GM04504 (cell line): Measurements from ENCODE around the gene GBGT1.
"Not testable (repeated sequence)": the region's sequence is repeated elsewhere in the genome, so short reads cannot be mapped to it uniquely, and the experiment has no call there.

ENCODE experiments used
- DNase-seq: peaks from one replicate; pipeline ENCODE4 v3.0.0-alpha.2; 2012; ENCODE audit warnings: low read depth

The GBGT1 gene

GRCh38 chr9:133195029-133195428 lies 31.3 kb upstream of the GBGT1 start:
- no peak for DNase-seq

- no peak for DNase-seq
Measured at GRCh38 chr9:133194597-133194996, 30.9 kb upstream of the GBGT1 start.

- no peak for DNase-seq
Measured at GRCh38 chr9:133191989-133192388, 28.3 kb upstream of the GBGT1 start.

- DNase-seq: no peak
Measured at GRCh38 chr9:133189826-133190225, 26.1 kb upstream of the GBGT1 start.

GRCh38 chr9:133188843-133189180 lies 25.1 kb upstream of the GBGT1 start:
- DNase-seq: no peak

- no peak for DNase-seq
Measured at GRCh38 chr9:133188006-133188842, 24.5 kb upstream of the GBGT1 start.

- no peak for DNase-seq
Measured at GRCh38 chr9:133187561-133188005, 23.9 kb upstream of the GBGT1 start.

GRCh38 chr9:133186736-133187135 lies 23.0 kb upstream of the GBGT1 start:
- no peak for DNase-seq

GRCh38 chr9:133184971-133185370 lies 21.3 kb upstream of the GBGT1 start:
- peak; percentile 63 for DNase-seq

- DNase-seq: no peak
Measured at GRCh38 chr9:133182151-133182550, 18.4 kb upstream of the GBGT1 start.

GRCh38 chr9:133181561-133181960 lies 17.8 kb upstream of the GBGT1 start:
- no peak for DNase-seq

- no peak for DNase-seq
Measured at GRCh38 chr9:133180953-133181352, 17.2 kb upstream of the GBGT1 start.

GRCh38 chr9:133173056-133173455 lies 9.3 kb upstream of the GBGT1 start:
- DNase-seq: no peak

- no peak for DNase-seq
Measured at GRCh38 chr9:133171161-133171961, 7.6 kb upstream of the GBGT1 start.

- DNase-seq: no peak
Measured at GRCh38 chr9:133170716-133171115, 7.0 kb upstream of the GBGT1 start.

- DNase-seq: not testable (repeated sequence)
Measured at GRCh38 chr9:133169687-133170086, 6.0 kb upstream of the GBGT1 start.

GRCh38 chr9:133169102-133169501 lies 5.4 kb upstream of the GBGT1 start:
- no peak for DNase-seq

- no peak for DNase-seq
Measured at GRCh38 chr9:133168432-133168831, 4.7 kb upstream of the GBGT1 start.

GRCh38 chr9:133167769-133168168 lies 4.1 kb upstream of the GBGT1 start:
- no peak for DNase-seq

GRCh38 chr9:133167096-133167730 lies 3.5 kb upstream of the GBGT1 start:
- DNase-seq: no peak

- DNase-seq: no peak
Measured at GRCh38 chr9:133166392-133166791, 2.7 kb upstream of the GBGT1 start.

GRCh38 chr9:133165452-133165730 lies 1.7 kb upstream of the GBGT1 start:
- DNase-seq: no peak

- no peak for DNase-seq
Measured at GRCh38 chr9:133164191-133164590, 477 bp upstream of the GBGT1 start.
